Measurements from ENCODE around the gene FLYWCH1. TPM values are rescaled to one million over a fixed set of nuclear protein-coding genes. Genes with fewer than 3 reads are reported as not detected.
"Not testable (repeated sequence)": the region's sequence is repeated elsewhere in the genome, so short reads cannot be mapped to it uniquely, and the experiment has no call there.

Gene FLYWCH1
- polyA plus RNA-seq, 6 donors from 2014 or later = 6.3 to 13.4 (median 9.5) TPM

DNA sequence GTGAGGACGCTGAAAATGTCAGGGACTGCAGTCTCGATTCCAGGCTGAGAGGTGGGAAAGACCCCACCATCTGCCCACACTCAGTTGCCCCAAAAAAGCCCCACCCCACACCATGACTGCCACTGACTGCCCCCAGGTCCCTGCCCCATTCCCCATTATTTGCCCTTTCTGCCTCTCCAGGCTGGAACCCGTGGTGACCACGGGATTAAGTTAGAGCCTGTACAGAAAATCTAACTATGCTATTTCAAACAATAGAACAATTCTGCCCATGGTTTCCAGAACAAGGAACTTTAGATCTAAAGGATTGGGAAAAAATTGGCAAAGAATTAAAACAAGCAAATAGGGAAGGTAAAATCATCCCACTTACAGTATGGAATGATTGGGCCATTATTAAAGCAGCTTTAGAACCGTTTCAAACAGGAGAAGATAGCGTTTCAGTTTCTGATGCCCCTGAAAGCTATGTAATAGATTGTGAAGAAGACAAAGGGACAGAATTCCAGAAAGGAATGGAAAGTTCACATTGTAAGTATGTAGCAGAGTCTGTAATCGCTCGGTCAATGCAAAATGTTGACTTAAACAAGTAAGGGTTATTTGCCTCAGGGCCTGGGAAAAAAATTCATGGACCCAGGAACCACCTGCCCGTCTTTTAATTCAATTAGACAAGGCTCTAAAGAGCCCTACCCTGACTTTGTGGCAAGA lies 14.4 kb downstream of the FLYWCH1 start:
- no peaks in the 10 kb centered on the region for H3K9me3 Mint-ChIP-seq
- no peaks in the 10 kb centered on the region for H3K27me3 Mint-ChIP-seq
- peaks cover 6 to 11% (median 9%) of the 10 kb centered on the region in 3 donors for H3K4me1 Mint-ChIP-seq
- DNase-seq (no peak), ATAC-seq (ENCODE audit: low read depth in 2 of 2) (no peak)
- H3K4me3 Mint-ChIP-seq = no peak overlapping the region
- H3K36me3 Mint-ChIP-seq = peaks cover 5 to 9% of the 10 kb centered on the region in 2 donors
- no peak overlapping the region for H3K27ac Mint-ChIP-seq

DNA sequence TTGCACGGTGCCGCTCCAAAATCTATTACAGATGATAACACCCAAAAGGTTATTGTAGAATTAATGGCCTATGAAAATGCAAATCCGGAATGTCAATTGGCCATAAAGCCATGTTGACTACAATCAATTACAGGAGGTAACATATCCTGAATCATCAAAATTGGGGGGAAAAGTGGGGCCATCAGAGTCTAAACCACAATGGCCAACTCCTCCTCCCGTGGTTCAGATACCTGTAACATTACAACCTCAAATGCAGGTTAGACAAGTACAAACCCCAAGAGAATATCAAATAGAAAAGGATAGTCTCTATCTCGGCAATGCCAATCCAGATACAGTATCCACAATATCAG lies 14.9 kb downstream of the FLYWCH1 start:
- Mint-ChIP-seq H3K4me3 (peak overlapping the region in 4 of 8 donors; percentile 5 to 30 (median 23)), H3K27ac (peak overlapping the region in 5 of 6 donors; percentile 15 to 50 (median 22)), H3K4me1 (peaks cover 6 to 11% (median 9%) of the 10 kb centered on the region in 3 donors), H3K36me3 (peaks cover 5 to 9% of the 10 kb centered on the region in 2 donors), H3K9me3 (no peaks in the 10 kb centered on the region), H3K27me3 (no peaks in the 10 kb centered on the region)
- no peak for ATAC-seq (ENCODE audit: low read depth in 2 of 2)
- no peak for DNase-seq

GRCh38 chr16:2927010-2927646 lies 15.4 kb downstream of the FLYWCH1 start:
- H3K4me1 Mint-ChIP-seq = peaks cover 6 to 11% (median 9%) of the 10 kb centered on the region in 3 donors
- H3K36me3 Mint-ChIP-seq = peaks cover 5 to 8% of the 10 kb centered on the region in 2 donors
- DNase-seq = peak; percentile 84
- H3K27ac Mint-ChIP-seq = peak overlapping the region; percentile 15 to 73 (median 28)
- no peaks in the 10 kb centered on the region for H3K27me3 Mint-ChIP-seq
- peak overlapping the region in 4 of 8 donors; percentile 5 to 30 (median 23) for H3K4me3 Mint-ChIP-seq
- H3K9me3 Mint-ChIP-seq = no peaks in the 10 kb centered on the region
- ATAC-seq (ENCODE audit: low read depth in 2 of 2) = peak; percentile 100

DNA sequence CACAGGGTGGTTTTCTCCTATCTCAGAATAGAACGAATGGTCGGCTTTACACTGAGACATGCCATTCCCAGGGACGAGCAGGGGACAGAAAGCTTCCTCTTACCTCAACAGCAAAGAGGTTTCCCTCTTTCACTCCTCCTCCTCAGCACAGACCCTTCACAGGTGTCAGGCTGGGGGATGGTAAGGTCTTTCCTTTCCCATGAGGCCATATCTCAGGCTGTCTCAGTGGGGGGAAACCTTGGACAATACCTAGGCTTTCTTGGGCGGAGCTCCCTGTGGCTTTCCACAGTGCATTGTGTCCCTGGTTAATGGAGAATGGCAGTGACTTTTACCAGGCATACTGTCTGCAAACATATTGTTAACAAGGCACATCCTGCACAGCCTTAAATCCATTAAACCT lies 16.4 kb downstream of the FLYWCH1 start:
- DNase-seq; H3K9me3 Mint-ChIP-seq; ATAC-seq (ENCODE audit: low read depth in 2 of 2); H3K27ac Mint-ChIP-seq; H3K27me3 Mint-ChIP-seq; H3K36me3 Mint-ChIP-seq; H3K4me3 Mint-ChIP-seq: not testable (repeated sequence)
- peaks cover 6 to 11% (median 9%) of the 10 kb centered on the region in 3 donors for H3K4me1 Mint-ChIP-seq

GRCh38 chr16:2928796-2929195 lies 17.1 kb downstream of the FLYWCH1 start:
- H3K27me3 Mint-ChIP-seq = no peaks in the 10 kb centered on the region
- H3K9me3 Mint-ChIP-seq = no peaks in the 10 kb centered on the region
- no peaks in the 10 kb centered on the region for H3K36me3 Mint-ChIP-seq
- ATAC-seq (ENCODE audit: low read depth in 2 of 2) = no peak
- DNase-seq = no peak
- H3K4me1 Mint-ChIP-seq = peaks cover 6 to 11% (median 9%) of the 10 kb centered on the region in 3 donors
- H3K27ac Mint-ChIP-seq = no peak overlapping the region
- H3K4me3 Mint-ChIP-seq = no peak overlapping the region

DNA sequence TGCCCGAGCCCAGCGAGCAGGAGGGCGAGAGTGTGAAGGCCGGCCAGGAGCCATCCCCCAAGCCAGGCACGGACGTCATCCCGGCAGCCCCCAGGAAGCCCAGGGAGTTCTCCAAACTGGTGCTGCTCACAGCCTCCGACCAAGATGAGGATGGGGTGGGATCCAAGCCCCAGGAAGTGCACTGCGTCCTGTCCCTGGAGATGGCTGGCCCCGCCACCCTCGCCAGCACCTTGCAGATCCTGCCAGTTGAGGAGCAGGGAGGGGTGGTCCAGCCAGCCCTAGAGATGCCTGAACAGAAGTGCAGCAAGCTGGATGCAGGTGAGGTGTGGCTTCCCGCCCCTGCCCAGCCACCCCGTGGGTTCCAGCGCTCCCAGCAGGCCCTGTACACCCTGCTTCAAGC lies 18.0 kb downstream of the FLYWCH1 start:
- ATAC-seq (ENCODE audit: low read depth in 2 of 2) (no peak), DNase-seq (no peak)
- no peaks in the 10 kb centered on the region for H3K9me3 Mint-ChIP-seq
- H3K4me3 Mint-ChIP-seq = no peak overlapping the region
- H3K36me3 Mint-ChIP-seq = peaks cover 0 to 6% of the 10 kb centered on the region in 2 donors
- H3K4me1 Mint-ChIP-seq = peaks cover 9 to 11% (median 9%) of the 10 kb centered on the region in 3 donors
- no peaks in the 10 kb centered on the region for H3K27me3 Mint-ChIP-seq
- H3K27ac Mint-ChIP-seq = no peak overlapping the region

GRCh38 chr16:2930236-2930635 lies 18.5 kb downstream of the FLYWCH1 start:
- no peaks in the 10 kb centered on the region for H3K27me3 Mint-ChIP-seq
- peaks cover 0 to 7% of the 10 kb centered on the region in 2 donors for H3K36me3 Mint-ChIP-seq

DNA sequence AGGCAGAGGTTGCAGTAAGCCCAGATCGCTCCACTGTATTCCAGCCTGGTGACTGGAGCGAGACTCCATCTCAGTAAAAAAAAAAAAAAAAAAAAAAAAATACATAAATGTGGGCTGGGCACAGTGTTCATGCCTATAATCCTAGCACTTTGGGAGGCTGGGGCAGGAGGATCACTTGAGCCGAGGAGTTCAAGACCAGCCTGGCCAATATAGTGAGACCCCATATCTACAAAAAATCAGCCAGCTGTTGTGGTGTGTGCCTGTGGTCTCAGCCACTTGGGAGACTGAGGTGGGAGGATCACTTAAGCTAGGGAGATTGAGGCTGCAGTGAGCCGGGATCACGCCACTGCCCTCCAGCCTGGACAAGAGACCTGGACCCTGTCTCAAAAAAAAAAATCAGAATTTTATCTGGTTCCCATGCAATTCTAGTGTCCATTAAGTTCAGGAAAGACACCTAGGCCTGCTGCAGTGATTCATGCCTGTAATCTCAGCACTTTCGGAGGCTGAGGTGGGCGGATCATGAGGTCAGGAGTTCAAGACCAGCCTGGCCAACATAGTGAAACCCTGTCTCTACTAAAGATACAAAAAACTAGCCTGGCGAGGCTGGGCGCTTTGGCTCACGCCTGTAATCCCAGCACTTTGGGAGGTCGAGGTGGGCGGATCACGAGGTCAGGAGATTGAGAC lies 19.6 kb downstream of the FLYWCH1 start:
- not testable (repeated sequence) for H3K9me3 Mint-ChIP-seq; H3K27me3 Mint-ChIP-seq; H3K4me3 Mint-ChIP-seq; ATAC-seq (ENCODE audit: low read depth in 2 of 2); H3K36me3 Mint-ChIP-seq; DNase-seq; H3K27ac Mint-ChIP-seq
- H3K4me1 Mint-ChIP-seq = peaks cover 9 to 11% (median 9%) of the 10 kb centered on the region in 3 donors

More at GRCh38 chr16:2930236-2930635, 18.5 kb downstream of the FLYWCH1 start:
- no peak overlapping the region for H3K4me3 Mint-ChIP-seq
- peak overlapping the region in 1 of 6 donors; percentile 89 for H3K27ac Mint-ChIP-seq
- DNase-seq = no peak
- H3K9me3 Mint-ChIP-seq = no peaks in the 10 kb centered on the region
- no peak for ATAC-seq (ENCODE audit: low read depth in 2 of 2)
- peaks cover 9 to 11% (median 9%) of the 10 kb centered on the region in 3 donors for H3K4me1 Mint-ChIP-seq

DNA sequence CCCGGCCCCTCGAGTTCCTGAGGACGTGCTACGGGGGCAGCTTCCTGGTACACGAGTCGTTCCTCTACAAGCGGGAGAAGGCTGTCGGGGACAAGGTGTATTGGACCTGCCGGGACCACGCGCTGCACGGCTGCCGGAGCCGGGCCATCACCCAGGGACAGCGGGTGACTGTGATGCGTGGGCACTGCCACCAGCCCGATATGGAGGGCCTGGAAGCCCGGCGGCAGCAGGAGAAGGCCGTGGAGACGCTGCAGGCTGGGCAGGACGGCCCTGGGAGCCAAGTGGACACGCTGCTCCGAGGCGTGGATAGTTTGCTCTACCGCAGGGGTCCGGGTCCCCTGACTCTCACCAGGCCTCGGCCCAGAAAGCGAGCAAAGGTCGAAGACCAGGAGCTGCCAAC lies 21.4 kb downstream of the FLYWCH1 start:
- H3K4me3 Mint-ChIP-seq = no peak overlapping the region
- H3K27me3 Mint-ChIP-seq = no peaks in the 10 kb centered on the region
- ATAC-seq (ENCODE audit: low read depth in 2 of 2) (no peak), DNase-seq (no peak)
- H3K36me3 Mint-ChIP-seq = peaks cover 0 to 7% of the 10 kb centered on the region in 2 donors
- H3K4me1 Mint-ChIP-seq = peaks cover 0 to 3% (median 0%) of the 10 kb centered on the region in 3 donors
- no peak overlapping the region for H3K27ac Mint-ChIP-seq
- H3K9me3 Mint-ChIP-seq = no peaks in the 10 kb centered on the region

DNA sequence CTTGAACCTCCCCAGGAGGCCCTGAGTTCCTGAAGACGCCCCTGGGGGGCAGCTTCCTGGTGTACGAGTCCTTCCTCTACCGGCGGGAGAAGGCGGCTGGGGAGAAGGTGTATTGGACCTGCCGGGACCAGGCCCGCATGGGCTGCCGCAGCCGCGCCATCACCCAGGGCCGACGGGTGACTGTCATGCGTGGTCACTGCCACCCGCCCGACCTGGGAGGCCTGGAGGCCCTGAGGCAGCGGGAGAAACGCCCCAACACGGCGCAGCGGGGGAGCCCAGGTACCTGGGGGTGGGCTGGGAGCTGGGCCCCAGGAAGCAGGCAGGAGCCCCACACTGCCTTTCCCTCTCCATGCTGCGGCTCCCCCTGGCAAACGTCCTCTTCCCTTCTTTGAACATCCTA lies 22.0 kb downstream of the FLYWCH1 start:
- ATAC-seq (ENCODE audit: low read depth in 2 of 2) (no peak), DNase-seq (no peak)
- no peak overlapping the region for H3K27ac Mint-ChIP-seq
- H3K36me3 Mint-ChIP-seq = peaks cover 0 to 7% of the 10 kb centered on the region in 2 donors
- H3K4me1 Mint-ChIP-seq = peaks cover 0 to 3% (median 0%) of the 10 kb centered on the region in 3 donors
- no peak overlapping the region for H3K4me3 Mint-ChIP-seq
- H3K9me3 Mint-ChIP-seq = no peaks in the 10 kb centered on the region
- H3K27me3 Mint-ChIP-seq = no peaks in the 10 kb centered on the region

DNA sequence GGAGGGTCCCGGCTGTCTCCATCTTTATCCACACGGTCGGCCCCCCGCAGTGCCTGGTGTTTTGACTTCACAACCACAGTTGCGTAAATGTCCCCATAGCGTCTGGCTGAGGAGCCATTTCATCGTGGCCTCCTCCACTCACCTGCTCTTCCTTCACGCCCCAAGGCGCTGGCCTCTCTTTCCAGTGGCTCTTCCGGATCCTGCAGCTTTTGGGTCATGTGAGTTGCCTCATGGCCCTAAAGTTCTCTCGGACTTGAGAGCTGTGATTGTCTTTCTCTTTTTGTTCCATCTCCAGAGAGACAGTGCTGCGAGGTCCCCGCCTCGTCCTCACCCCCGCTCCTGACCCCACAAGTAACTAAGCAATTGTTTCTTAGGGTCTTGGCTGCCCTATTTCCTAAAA lies 22.7 kb downstream of the FLYWCH1 start:
- H3K4me3 Mint-ChIP-seq = no peak overlapping the region
- H3K9me3 Mint-ChIP-seq = no peaks in the 10 kb centered on the region
- no peaks in the 10 kb centered on the region for H3K27me3 Mint-ChIP-seq
- DNase-seq = no peak
- H3K4me1 Mint-ChIP-seq = peaks cover 0 to 3% (median 0%) of the 10 kb centered on the region in 3 donors
- H3K27ac Mint-ChIP-seq = peak overlapping the region in 1 of 6 donors; percentile 33
- peaks cover 0 to 7% of the 10 kb centered on the region in 2 donors for H3K36me3 Mint-ChIP-seq
- no peak for ATAC-seq (ENCODE audit: low read depth in 2 of 2)

DNA sequence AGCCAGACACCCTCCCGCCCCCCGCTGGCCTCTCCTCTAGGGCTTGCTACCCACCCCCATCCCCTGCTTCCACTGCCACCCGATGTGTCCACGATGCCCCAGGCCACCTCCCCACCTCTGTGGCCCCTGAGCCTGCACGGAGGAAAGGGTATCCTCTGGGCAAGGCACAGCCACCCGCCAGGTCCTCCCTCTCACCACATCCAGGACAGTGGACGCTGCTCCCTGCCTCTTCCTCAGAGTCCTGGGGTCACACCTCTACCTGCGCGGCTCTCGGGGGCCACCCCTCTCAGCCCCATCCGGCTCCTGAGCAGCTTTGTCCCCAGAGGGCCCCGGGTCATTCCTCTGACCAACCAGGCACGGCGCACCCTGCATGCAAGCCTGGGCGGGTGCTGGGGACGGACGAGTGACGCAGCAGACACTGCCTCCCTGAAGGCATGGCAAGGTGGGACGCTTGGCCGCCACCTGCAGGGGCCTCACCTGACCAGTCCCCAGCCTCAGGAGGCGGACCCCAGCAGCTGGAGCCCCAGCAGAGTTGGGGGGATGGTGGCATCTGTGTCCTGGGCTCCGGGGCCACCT lies 24.8 kb downstream of the FLYWCH1 start:
- DNase-seq (no peak), ATAC-seq (ENCODE audit: low read depth in 2 of 2) (no peak)
- no peaks in the 10 kb centered on the region for H3K27me3 Mint-ChIP-seq
- peaks cover 0 to 3% (median 3%) of the 10 kb centered on the region in 3 donors for H3K4me1 Mint-ChIP-seq
- H3K27ac Mint-ChIP-seq = no peak overlapping the region
- H3K36me3 Mint-ChIP-seq = peaks cover 0 to 7% of the 10 kb centered on the region in 2 donors
- H3K4me3 Mint-ChIP-seq = no peak overlapping the region
- H3K9me3 Mint-ChIP-seq = no peaks in the 10 kb centered on the region

- Mint-ChIP-seq H3K27ac (no peak overlapping the region), H3K4me1 (peaks cover 0 to 5% (median 4%) of the 10 kb centered on the region in 3 donors), H3K27me3 (no peaks in the 10 kb centered on the region), H3K4me3 (no peak overlapping the region), H3K9me3 (no peaks in the 10 kb centered on the region), H3K36me3 (peaks cover 0 to 7% of the 10 kb centered on the region in 2 donors)
- ATAC-seq (ENCODE audit: low read depth in 2 of 2) = no peak
- no peak for DNase-seq
Observed at GRCh38 chr16:2937170-2937569, 25.4 kb downstream of the FLYWCH1 start.

Measured in naive B cell (primary cell).